ACHN (cell line): ENCODE measurements around the gene RAD23B.

ENCODE experiments used
- DNase-seq: peaks from one replicate; pipeline ENCODE4 v3.0.0-alpha.2; 2015
- in situ Hi-C: cut with HindIII; loops from 2 replicates; pipeline ENCODE4 v1.10.0; 2017; ENCODE audit warnings: low sequenced_read_pairs, low pct_ligation_motif_present, low pct_unique_long_range_greater_than_20kb

RAD23B gene

DNA sequence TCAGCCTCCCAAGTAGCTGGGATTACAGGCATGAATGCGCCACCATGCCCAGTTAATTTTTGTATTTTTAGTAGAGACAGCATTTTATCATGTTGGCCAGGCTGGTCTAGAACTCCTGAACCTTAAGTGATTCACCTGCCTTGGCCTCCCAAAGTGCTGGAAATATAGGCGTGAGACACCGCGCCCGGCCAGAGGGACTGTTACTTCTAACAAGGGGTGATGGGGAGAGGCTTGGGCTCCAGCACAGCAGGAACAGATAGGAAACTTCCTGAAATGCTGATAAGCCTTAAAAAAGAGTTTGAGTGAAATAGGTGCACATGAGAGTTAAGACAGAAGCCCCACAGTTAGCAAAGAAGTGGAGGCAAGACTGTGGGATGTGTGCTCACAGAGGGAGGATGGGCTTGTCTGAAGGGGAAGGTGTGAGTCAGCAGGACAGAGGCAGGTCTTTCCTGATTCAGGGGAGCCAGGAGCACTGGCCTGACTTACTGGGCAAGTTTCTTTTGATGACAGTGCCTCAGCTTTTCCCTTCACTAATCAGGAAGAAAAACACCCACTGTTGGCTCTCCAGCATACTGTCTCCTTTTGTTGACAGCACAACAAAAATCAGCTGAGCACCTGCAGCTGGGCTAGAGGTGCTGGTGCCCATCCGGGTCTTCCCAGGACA is 68.4 kb downstream of the RAD23B start:
- DNase-seq = no peak
- in situ Hi-C loops = no loop called here

DNA sequence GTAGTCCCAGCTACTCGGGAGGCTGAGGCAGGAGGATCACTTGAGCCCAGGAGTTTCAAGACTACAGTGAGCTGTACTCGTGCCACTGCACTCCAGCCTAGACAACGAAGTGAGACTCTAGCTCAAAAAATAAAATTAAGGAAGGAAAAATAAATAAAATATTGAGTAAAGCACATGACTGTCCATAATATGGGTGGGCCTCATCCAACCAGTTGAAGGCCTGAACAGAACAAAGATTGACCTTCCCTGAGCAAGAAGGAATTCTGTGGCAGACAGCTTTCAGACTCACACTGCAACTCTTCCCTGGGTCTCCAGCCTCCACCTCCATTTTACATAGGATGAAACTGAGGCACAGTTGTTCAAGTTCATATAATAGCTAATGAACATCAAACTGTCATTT is 72.3 kb downstream of the RAD23B start:
- DNase-seq = no peak
- in situ Hi-C loops = no loop called here

DNA sequence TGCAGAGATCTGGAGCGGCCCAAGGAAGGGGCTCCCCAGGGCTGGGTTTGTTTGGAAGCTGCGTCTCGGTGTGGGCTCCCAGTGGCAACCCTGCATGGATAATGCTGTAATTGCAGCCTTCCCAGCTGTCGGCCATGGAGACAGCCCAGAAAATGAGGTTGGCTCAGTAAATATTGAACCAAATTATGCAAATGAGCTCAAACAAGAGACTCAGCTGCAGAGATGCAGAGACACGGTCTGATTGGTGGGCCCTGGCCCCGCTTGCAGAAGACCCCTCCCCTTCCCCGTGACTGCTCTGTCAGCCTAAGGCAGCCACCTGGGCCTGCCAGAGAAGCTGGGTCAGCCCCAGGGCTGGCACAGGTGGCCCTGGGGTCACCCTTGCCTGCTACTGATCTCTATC is 75.9 kb downstream of the RAD23B start:
- in situ Hi-C loops = no loop called here
- DNase-seq = no peak

DNA sequence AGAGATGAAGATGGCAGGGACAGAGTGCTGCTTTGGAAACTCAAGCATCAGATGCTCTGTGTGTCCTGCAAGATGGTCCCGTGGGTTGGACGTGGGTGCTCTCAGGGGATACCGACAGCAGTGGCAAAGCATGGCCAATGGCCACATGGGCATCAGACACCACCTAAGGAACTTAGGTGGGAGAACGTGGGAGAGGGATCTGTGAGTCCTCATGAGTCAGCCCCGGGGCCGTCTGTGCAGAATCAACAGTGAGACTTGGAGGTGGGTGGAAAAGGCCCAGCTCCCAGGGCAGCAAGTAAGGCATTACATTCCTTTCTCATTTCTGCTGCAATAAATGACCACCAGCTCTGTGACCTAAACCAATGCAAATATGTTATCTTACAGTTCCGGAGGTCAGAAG is 77.0 kb downstream of the RAD23B start:
- in situ Hi-C loops = no loop called here
- no peak for DNase-seq

DNA sequence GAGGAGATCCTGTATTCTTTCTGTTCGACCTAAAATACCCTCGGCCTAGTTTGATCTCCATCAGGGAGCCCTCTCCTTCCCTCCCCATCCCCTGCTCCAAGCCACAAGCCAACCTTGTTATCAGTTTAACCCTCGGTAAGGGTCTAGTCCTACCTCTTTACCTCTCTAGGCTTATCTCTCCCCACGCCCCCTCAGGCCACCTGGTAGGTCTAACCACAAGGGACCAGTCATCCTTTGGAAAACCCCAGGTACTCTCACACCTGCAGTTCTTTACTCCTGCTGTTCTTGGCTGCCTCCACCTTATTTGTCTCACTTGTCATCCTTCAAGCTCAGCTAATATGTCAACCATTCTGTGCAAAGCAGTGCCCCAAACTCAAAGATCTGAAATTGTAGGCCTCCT is 78.7 kb downstream of the RAD23B start:
- in situ Hi-C loops = no loop called here
- no peak for DNase-seq

DNA sequence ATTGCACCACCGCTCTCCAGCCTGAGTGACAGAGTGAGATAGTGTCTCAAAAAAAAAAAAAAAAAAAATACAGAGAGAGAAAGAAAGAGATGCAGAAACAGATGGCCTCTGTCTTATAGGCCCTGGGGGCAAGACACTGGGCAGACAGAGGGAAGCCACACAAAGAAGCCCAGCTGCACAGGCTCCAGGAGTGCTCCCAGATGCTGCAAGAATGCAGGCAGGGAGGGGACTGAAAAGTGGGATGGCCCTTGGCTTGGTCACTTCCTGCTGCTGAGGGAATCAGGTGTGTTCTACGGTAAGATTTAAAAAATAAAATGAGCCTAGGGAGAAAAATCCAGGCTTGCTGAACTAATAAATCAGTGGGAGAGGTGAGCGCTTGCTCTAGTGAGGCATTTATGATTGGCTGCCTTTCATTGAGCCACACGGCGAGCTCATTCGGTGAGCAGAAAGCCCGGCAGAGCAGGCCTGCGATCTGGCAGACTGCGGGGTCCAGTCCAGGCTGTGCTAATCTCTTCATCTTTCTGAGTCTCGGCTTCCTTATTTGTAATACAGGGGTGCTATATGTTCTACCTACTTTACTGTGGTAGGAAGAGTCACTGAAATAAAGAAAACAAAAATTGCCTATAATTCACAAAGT is 80.6 kb downstream of the RAD23B start:
- no peak for DNase-seq

DNA sequence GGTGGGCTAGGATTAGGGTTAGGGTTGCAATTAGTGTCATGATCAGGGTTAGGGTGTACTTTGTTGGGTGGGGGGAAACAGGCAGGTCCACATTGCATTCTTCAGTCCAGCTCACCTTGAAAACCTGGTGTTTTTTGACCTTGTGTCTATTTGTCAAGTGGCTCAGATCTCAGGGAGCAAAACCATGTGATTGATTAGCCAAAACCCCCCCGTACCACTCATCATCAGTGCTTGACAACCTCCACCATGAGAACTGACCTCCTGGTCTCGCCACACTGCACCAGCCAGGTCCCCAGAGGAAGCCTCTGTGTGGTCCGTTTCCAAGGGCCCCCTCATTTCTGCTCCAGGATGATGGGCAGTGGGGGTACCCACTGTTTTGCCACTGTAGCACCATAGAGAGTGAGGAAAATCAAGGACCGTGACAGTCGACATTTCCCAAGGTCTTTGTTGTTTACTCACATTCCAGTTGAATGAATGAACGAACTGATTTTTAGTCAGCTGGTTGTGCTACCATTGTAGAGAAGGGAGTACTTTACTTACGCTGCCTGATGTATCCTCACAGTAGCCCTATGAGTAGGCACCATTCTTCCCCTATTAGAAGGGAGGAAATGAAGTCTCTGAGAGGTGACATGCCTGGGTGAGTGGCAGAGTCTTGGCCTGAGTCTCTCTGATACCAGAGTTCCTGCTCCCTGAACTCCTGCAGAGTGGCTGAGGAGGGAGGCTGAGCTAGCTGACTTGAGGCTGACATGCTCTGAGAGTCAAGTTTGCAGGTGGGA is 84.8 kb downstream of the RAD23B start:
- in situ Hi-C loops = no loop called here

More for the DNA sequence above, 80.6 kb downstream of the RAD23B start:
- in situ Hi-C loops = no loop called here

DNA sequence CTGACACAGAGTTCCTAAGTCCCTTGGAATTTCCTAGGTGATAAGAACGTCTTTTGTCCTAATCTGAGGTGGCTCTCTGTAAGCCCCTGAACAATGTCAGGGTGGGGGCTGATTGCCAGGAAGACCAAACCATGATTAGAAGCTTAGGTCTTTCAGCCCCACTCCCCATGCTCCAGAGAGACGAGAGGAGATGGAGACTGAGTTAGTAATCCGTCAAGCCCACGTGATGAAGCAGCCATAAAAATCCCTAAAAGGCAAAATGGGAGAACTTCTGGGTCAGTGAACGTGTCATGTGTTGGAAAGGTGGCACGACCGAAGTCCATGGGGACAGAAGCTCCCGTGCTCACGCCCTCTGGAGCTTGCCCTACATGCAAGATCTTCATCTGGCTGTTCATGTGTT is 85.6 kb downstream of the RAD23B start:
- DNase-seq = no peak
- in situ Hi-C loops = no loop called here

More for the DNA sequence above, 84.8 kb downstream of the RAD23B start:
- DNase-seq = no peak

DNA sequence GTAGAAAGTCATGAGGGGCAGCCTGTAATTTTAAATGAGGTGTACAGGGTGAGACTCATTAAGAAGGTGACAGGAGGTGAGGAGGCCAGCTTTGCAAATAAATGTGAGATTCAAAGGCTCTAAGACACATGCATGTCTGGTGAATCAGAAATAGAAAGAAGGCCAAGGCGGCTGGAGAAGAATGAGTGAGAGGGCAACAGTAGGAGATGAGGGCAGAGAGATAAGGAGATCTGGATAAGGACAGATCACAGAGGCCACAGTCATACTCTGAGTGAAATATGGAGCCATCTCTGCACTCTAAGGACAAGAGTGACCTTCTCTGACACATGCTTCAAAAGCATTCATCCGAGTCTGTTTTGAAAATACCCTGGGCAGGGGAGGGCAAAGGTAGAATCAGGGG is 90.7 kb downstream of the RAD23B start:
- in situ Hi-C loops = no loop called here
- DNase-seq = no peak

DNA sequence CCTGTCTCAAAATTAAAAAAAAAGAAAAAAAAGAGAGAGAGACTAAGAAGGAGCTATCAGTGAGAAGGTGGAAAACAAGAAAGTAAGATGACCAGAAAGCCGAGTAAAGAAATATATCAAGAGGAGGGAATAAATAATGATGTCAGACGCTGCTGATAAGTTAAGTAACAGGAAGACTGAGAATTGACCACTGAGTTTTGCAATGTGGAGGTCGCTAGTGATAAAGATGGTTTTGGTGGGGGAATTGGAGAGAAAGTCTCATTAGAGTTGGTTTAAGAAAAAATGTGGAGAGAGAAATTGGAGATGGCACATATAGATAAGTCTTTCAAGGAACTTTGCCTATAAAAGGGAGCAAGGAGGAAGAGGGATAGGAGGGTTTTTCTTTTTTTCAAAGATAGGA is 91.9 kb downstream of the RAD23B start:
- no peak for DNase-seq
- in situ Hi-C loops = no loop called here

DNA sequence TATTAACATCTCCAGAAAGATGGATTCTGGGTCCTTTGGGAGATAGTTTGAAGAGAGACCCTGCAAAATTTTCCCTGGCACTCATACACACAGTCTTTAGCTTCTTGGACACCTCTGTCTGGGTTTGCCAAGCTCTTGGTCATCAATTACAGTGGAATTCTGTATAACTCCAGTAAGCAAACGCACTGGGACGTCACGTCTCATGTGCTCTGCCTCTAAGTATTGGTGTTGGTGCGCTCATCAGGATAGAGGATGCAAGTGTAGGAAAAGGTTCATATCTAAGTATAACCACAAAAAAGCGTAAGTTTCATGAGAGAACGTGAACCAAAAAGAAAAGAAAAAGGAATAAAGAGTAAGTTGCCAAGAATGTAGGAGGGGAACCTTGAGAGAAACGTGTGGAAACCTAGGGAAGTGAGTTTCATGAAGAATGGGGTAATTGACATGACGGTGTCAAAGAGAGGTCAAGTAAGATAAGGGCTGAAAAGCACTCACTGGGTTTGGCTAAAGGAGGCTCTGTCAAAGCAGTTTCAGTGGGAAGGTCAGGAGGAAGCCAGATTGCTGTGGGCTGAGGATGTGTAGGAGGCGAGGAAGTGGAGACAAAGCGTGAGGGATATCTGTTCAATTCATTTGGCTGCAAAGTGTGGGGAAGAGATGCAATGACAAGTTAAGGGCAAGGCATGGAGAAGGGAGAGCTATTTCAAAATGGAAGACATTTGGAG is 92.7 kb downstream of the RAD23B start:
- no peak for DNase-seq
- in situ Hi-C loops = no loop called here

DNA sequence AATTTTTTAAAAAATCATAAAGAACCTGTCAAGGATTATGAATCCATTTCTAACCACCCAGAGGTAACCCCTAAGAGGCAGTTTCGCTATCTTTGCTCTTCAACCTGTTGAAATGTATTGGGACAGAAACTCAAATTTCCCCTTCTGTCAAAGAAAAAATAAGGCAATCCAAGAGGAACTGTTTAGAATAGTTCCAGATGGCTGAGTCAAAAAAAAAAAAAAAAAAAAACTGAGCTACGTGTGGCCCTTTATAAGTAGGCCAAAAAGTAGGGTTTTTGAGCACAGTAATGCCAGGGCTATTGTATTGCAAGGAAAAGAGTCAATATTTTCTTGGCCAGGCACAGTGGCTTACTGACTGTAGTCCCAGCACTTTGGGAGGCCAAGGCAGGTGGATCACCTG is 94.9 kb downstream of the RAD23B start:
- in situ Hi-C loops = no loop called here
- DNase-seq = no peak
